Colonic mucosa (tissue), 4 donors: Measurements from ENCODE around the gene DUSP2. TPM values are rescaled to one million over a fixed set of nuclear protein-coding genes. Genes with fewer than 3 reads are reported as not detected.

Experiments used
- DNase-seq: peaks from one replicate; pipeline ENCODE4 v3.0.0-alpha.2; 2020
- H3K27ac ChIP-seq: fragments of 200-600 bp; one replicate; pipeline ENCODE4 v1.8.0; 2021
- H3K27me3 ChIP-seq: fragments of 200-600 bp; one replicate; pipeline ENCODE4 v1.8.0; 2021
- H3K36me3 ChIP-seq: fragments of 200-600 bp; one replicate; pipeline ENCODE4 v1.8.0; 2021
- H3K4me1 ChIP-seq: fragments of 200-600 bp; one replicate; pipeline ENCODE4 v1.8.0; 2021; ENCODE audit warnings: mild to moderate bottlenecking
- H3K4me3 ChIP-seq: fragments of 200-600 bp; one replicate; pipeline ENCODE4 v1.8.0; 2021
- H3K9ac ChIP-seq, 2 donors: one replicate each; pipeline ENCODE4 v1.7.0; 2013; ENCODE audit warnings: control low read depth in 2 of 2, low read depth in 2 of 2, low read length in 2 of 2
- H3K9me3 ChIP-seq: fragments of 200-600 bp; one replicate; pipeline ENCODE4 v1.8.0; 2021
- intact Hi-C: fragments of 100-400 bp; cut with DNase I; formaldehyde crosslinking; loops from one replicate; pipeline ENCODE4 v1.14.1; 2022
- total RNA-seq, 2 donors: library from RNA; stranded (reverse); fragmentation: NEBNext Ultra II Directional in 1 of 2; extraction: Animal tissue kit (Norgen Biotek cat#: 25700) in 1 of 2; gene quantifications; one replicate each; pipeline ENCODE4 v1.2.1, GENCODE V29; 2021
- TF ChIP-seq, protein P1 (sequence below): fragments of 200-600 bp; IDR thresholded peaks from one replicate; pipeline ENCODE4 v1.8.0; 2022; ENCODE audit warnings: antibody characterized with exemption, mild to moderate bottlenecking
- donor health status: healthy.
- donor health status: DM: no; HTN: no; CAD: no.
- donor health status: DM: no; HTN: no; CAD: no.

Gene DUSP2
- total RNA-seq, 2 donors from 2014 or later = 1.6 to 5.1 TPM

DNA sequence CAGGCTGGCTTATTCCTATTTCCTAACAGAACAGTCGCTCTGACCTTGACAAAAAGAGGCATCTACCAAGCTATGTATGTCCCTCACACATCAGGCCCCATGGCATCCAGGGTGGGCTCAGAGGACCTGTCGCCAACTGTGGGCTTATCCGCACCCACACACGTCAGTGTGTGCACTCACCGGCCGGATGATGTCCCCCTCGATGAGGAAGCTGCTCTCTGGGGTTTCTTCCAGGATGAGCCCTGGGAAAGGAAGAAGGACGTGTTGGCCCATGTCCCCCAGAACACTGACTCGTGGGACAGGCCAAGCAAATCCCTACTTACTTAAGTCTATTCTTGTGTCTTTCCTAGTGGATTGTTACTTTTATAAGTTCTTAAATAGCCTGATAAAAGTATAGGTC lies 10.1 kb downstream of the DUSP2 start:
- Histone ChIP-seq H3K9me3 (no peaks in the 10 kb centered on the region), H3K27ac (no peak overlapping the region), H3K27me3 (no peaks in the 10 kb centered on the region), H3K4me3 (no peak overlapping the region), H3K4me1 (no peaks in the 10 kb centered on the region), H3K9ac (no peak overlapping the region), H3K36me3 (no peaks in the 10 kb centered on the region)
- DNase-seq = no peak
- intact Hi-C loops = no loop called here
- TF ChIP-seq, protein P1, sequence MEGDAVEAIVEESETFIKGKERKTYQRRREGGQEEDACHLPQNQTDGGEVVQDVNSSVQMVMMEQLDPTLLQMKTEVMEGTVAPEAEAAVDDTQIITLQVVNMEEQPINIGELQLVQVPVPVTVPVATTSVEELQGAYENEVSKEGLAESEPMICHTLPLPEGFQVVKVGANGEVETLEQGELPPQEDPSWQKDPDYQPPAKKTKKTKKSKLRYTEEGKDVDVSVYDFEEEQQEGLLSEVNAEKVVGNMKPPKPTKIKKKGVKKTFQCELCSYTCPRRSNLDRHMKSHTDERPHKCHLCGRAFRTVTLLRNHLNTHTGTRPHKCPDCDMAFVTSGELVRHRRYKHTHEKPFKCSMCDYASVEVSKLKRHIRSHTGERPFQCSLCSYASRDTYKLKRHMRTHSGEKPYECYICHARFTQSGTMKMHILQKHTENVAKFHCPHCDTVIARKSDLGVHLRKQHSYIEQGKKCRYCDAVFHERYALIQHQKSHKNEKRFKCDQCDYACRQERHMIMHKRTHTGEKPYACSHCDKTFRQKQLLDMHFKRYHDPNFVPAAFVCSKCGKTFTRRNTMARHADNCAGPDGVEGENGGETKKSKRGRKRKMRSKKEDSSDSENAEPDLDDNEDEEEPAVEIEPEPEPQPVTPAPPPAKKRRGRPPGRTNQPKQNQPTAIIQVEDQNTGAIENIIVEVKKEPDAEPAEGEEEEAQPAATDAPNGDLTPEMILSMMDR = no peak

DNA sequence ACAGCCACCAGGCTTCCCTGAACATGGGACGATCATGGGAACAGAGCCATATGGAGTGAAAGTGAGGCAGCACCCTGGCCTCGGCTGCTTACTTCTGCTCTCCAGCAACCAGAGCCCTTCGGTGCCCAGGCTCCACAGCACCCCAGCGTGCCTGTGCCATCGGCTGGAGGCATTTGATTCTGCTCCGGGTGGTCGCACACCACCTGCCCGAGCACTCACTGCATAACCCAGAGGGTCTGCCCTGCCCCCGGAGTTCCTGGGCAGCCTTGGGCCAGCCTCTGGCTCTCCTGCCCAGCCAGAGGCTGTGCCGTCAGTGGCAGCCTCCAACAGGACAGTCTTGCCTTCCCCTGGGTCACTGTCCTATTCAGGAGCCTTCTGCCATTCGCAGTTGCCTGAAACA lies 10.8 kb downstream of the DUSP2 start:
- Histone ChIP-seq H3K9me3 (no peaks in the 10 kb centered on the region), H3K4me1 (no peaks in the 10 kb centered on the region), H3K36me3 (no peaks in the 10 kb centered on the region), H3K9ac (no peak overlapping the region), H3K4me3 (no peak overlapping the region), H3K27ac (no peak overlapping the region), H3K27me3 (no peaks in the 10 kb centered on the region)
- no peak for DNase-seq
- intact Hi-C loops = no loop called here
- TF ChIP-seq, protein P1 = no peak

DNA sequence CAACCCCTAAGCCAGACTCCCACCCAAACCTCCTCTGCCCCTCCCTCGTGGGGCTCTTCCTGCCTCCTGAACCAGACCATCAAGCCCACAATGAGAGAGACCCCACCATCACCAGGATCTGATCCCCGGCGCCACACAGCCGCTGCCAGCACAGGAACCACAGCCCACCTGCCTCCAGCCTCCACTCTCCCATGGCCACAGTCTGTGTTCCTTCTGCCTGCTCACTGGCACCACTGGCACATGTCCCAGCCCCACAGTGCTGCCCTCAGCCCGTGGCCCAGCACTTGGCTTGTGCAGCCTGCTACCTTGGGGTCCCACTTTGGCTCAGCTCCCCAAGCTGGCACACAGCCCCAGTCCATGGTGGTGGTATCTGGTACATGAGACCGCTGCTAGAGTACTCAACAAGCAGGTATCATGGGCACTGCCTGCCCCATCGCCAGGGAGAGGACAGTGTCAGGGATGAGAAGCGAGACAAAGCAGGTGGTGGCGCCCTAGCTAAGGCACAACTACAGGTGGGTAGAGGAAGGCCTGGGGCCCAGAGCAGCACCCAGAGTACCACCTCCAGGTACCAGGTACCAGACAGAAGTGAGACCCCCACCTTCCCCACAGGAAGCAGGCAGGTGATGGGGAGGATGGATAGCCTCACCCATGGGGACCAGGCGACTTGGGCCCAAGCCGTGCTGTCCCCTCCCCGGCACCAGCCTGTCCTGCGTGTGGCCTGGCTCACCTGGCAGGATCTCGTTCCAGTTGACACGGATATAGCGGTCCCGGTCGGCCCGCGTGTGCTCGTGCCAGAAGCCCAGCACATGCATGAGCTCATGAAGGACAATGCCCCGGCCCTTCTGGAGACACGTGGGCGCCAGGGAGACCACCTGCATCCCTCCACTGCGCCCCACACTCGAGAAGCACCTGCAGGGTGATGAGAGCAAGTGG lies 13.2 kb downstream of the DUSP2 start:
- DNase-seq = no peak
- Histone ChIP-seq H3K36me3 (no peaks in the 10 kb centered on the region), H3K4me3 (no peak overlapping the region), H3K9ac (no peak overlapping the region), H3K9me3 (no peaks in the 10 kb centered on the region), H3K27ac (no peak overlapping the region), H3K4me1 (no peaks in the 10 kb centered on the region), H3K27me3 (no peaks in the 10 kb centered on the region)
- TF ChIP-seq, protein P1 = no peak
- intact Hi-C loops = no loop called here

DNA sequence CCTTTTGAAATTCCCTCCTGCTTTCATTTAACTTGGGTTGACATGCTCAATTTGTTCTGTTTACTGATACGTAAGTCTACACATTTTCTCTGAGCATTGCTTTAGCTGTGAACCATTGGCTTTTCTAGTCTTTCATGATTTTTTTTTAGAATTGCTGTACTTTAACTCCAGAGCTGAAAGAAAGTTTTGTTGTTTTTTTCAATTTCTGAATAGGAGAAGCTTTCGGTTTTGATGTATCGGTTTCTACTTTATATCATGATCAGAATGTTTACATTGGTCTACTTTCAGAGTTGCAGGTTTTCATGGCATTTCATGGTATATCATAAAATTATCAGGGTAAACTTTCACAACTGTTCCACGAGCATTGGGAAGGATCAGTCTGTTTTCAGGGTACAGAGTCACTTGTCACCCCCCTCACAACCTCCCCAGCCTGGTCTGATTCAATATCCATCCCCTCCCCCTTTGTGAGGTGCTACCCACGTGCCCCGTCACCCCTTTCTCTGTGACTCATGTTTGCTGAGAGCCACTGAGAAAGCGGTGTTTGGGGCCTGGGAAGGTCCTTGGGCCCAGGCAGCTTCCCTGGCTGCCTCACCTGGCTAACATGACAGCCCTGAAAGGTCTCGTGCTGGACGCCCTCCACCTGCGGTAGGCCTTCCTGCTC lies 14.0 kb downstream of the DUSP2 start:
- Histone ChIP-seq H3K4me3 (no peak overlapping the region), H3K36me3 (no peaks in the 10 kb centered on the region), H3K27me3 (no peaks in the 10 kb centered on the region), H3K9me3 (no peaks in the 10 kb centered on the region), H3K27ac (no peak overlapping the region), H3K9ac (no peak overlapping the region), H3K4me1 (no peaks in the 10 kb centered on the region)
- no peak for DNase-seq
- TF ChIP-seq, protein P1 = no peak
- intact Hi-C loops = no loop called here

DNA sequence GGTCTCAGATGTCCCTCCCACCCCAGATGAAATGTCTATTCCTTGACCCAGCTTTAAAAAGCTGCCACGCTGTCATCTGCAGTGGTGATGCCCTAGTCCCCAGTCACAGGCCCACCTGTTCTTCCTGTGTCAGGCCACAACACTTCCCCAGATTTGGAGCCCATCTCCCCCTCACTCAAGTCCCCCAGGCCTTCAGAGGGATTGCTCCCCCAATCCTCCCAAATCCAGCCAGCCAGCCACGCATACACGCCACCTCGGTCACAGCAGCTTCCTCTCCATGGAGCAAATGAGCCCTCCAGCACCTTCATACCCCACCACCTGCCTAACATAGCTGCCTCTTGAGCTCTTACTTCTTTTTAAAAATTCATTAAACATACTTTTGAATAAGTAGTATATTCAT lies 14.8 kb downstream of the DUSP2 start:
- Histone ChIP-seq H3K27ac (no peak overlapping the region), H3K4me1 (no peaks in the 10 kb centered on the region), H3K4me3 (no peak overlapping the region), H3K9ac (no peak overlapping the region), H3K9me3 (no peaks in the 10 kb centered on the region), H3K36me3 (no peaks in the 10 kb centered on the region), H3K27me3 (no peaks in the 10 kb centered on the region)
- DNase-seq = no peak
- intact Hi-C loops = no loop called here
- TF ChIP-seq, protein P1 = no peak
